GM12873 (cell line): Measurements from ENCODE around the gene LEAP2.

Source experiments
- CTCF ChIP-seq: IDR thresholded peaks from 2 replicates; pipeline ENCODE4 v1.5.1; 2012; ENCODE audit warnings: low read depth, mild to moderate bottlenecking, moderate library complexity, low read length, control low read depth; ENCODE audit not compliant: insufficient read depth; ENCODE audit errors: missing control alignments

LEAP2 gene

GRCh38 chr5:132859889-132860437, 13.5 kb upstream of the LEAP2 start:
- no peak for TF ChIP-seq CTCF

GRCh38 chr5:132860742-132861141, 12.7 kb upstream of the LEAP2 start:
- TF ChIP-seq CTCF, result no peak

- no peak for TF ChIP-seq CTCF
Measured at GRCh38 chr5:132865668-132866341, 7.7 kb upstream of the LEAP2 start.

- peak; percentile 9 for TF ChIP-seq CTCF
Measured at GRCh38 chr5:132866342-132867045, 7.0 kb upstream of the LEAP2 start, which contains the start of the genes GDF9 and UQCRQ. Gene GDF9, minus strand, starts transcription at chr5:132866469. Its CDS starts 1,936 bp downstream, at chr5:132864533. Gene UQCRQ, plus strand, starts transcription at chr5:132866642. Its CDS starts 240 bp downstream, at chr5:132866882.

- TF ChIP-seq CTCF, result no peak
Measured at GRCh38 chr5:132867046-132867451, 6.4 kb upstream of the LEAP2 start.

- TF ChIP-seq CTCF, result no peak
Measured at GRCh38 chr5:132868754-132869153, 4.7 kb upstream of the LEAP2 start.

GRCh38 chr5:132870801-132871200, 2.7 kb upstream of the LEAP2 start:
- no peak for TF ChIP-seq CTCF
